A673 (cell line): Measurements from ENCODE around the gene TIAM1. TPM values are rescaled to one million over a fixed set of nuclear protein-coding genes. Genes with fewer than 3 reads are reported as not detected.

Experiments
- BruUV-seq: library from RNA; stranded (reverse); fragments of 400-500 nt; replicated peaks from 2 replicates; lab custom pipeline; 2021; lab: Mats Ljungman, UMichigan
- CTCF ChIA-PET: fragments of 300-600 bp; sonication (Branson Sonifier 250); formaldehyde crosslinking; loops from one replicate; lab custom pipeline; 2022; ENCODE audit warnings: antibody characterized with exemption; lab: Charles Lee
- POLR2A ChIA-PET: fragments of 300-600 bp; sonication (Branson Sonifier 250); formaldehyde crosslinking; loops from one replicate; lab custom pipeline; 2022; ENCODE audit warnings: antibody characterized with exemption; ENCODE audit not compliant: low non-redundant PET; lab: Charles Lee
- DNase-seq: peaks from one replicate; pipeline ENCODE4 v3.0.0-alpha.2; 2015; ENCODE audit warnings: low spot score
- H3K27ac ChIP-seq: fragments of 200-600 bp; sonication (generic); 2 replicates; pipeline ENCODE4 v1.5.1; 2016; ENCODE audit warnings: mixed run types, low read depth, mild to moderate bottlenecking, mixed read lengths, antibody characterized with exemption, low read length; ENCODE audit not compliant: poor library complexity, severe bottlenecking
- H3K27me3 ChIP-seq: fragments of 200-600 bp; sonication (generic); replicated peaks from 2 replicates; pipeline ENCODE4 v1.6.1; 2017; ENCODE audit warnings: mixed run types, low read depth, mild to moderate bottlenecking, mixed read lengths, antibody characterized with exemption, low read length; ENCODE audit not compliant: insufficient read depth, poor library complexity
- H3K36me3 ChIP-seq: fragments of 200-600 bp; sonication (generic); 2 replicates; pipeline ENCODE4 v1.6.1; 2016; ENCODE audit warnings: mixed run types, mild to moderate bottlenecking, mixed read lengths, antibody characterized with exemption, low read length; ENCODE audit not compliant: insufficient read depth, poor library complexity, severe bottlenecking
- H3K4me1 ChIP-seq: fragments of 200-600 bp; sonication (generic); 2 replicates; pipeline ENCODE4 v1.6.1; 2017; ENCODE audit warnings: mixed run types, mild to moderate bottlenecking, mixed read lengths, antibody characterized with exemption, low read length; ENCODE audit not compliant: insufficient read depth, poor library complexity, severe bottlenecking
- H3K4me3 ChIP-seq: fragments of 200-600 bp; sonication (generic); 2 replicates; pipeline ENCODE4 v1.5.1; 2016; ENCODE audit warnings: low read depth, mixed run types, mild to moderate bottlenecking, mixed read lengths, low read length; ENCODE audit not compliant: poor library complexity, severe bottlenecking
- H3K9me3 ChIP-seq: fragments of 200-600 bp; sonication (generic); 2 replicates; pipeline ENCODE4 v1.6.1; 2016; ENCODE audit warnings: mixed run types, low read depth, mild to moderate bottlenecking, mixed read lengths, antibody characterized with exemption, low read length; ENCODE audit not compliant: poor library complexity, severe bottlenecking
- CTCF ChIP-seq: fragments of 300-800, 200-600 bp; sonication (generic); conservative IDR thresholded peaks from 2 replicates; pipeline ENCODE4 v1.5.1; 2017; ENCODE audit warnings: low read depth, mild to moderate bottlenecking, antibody characterized with exemption, low read length, moderate library complexity, mixed read lengths
- EZH2 ChIP-seq: fragments of 200-600 bp; sonication (generic); IDR thresholded peaks from 2 replicates; pipeline ENCODE4 v1.6.1; 2017; ENCODE audit warnings: borderline replicate concordance, low read depth, mild to moderate bottlenecking, mixed read lengths, antibody characterized with exemption, low read length; ENCODE audit not compliant: poor library complexity, severe bottlenecking
- intact Hi-C: fragments of 100-400 bp; cut with micrococcal nuclease; formaldehyde crosslinking; loops from one replicate; pipeline ENCODE4 v1.10.0; 2022; ENCODE audit not compliant: unreplicated experiment
- total RNA-seq: library from RNA; stranded (reverse); gene quantifications from 2 replicates; pipeline ENCODE4 v1.2.3, GENCODE V29; 2021

The TIAM1 gene
- total RNA-seq, 1 experiment from 2014 or later: 9.6 TPM

- intact Hi-C loops: no loop called here
- no peak for DNase-seq
- H3K9me3 ChIP-seq: no peaks in the 10 kb centered on the region
- H3K36me3 ChIP-seq: no peaks in the 10 kb centered on the region
- TF ChIP-seq EZH2: no peak
- TF ChIP-seq CTCF: no peak
- H3K4me1 ChIP-seq: no peaks in the 10 kb centered on the region
- H3K27ac ChIP-seq: no peak overlapping the region
- BruUV-seq: no TSS peak
- POLR2A ChIA-PET: no interaction called here
- H3K27me3 ChIP-seq: no peaks in the 10 kb centered on the region
- CTCF ChIA-PET: no interaction called here
- H3K4me3 ChIP-seq: no peak overlapping the region
These were observed 157.1 kb downstream of the TIAM1 start for GRCh38 chr21:31186916-31187315.

GRCh38 chr21:31185663-31186062 lies 158.4 kb downstream of the TIAM1 start:
- Histone ChIP-seq H3K27ac (no peak overlapping the region), H3K9me3 (no peaks in the 10 kb centered on the region), H3K36me3 (no peaks in the 10 kb centered on the region), H3K27me3 (no peaks in the 10 kb centered on the region), H3K4me1 (no peaks in the 10 kb centered on the region), H3K4me3 (no peak overlapping the region)
- no TSS peak for BruUV-seq
- POLR2A ChIA-PET: no interaction called here
- no peak for DNase-seq
- CTCF ChIA-PET: no interaction called here
- TF ChIP-seq EZH2: no peak
- no peak for TF ChIP-seq CTCF
- intact Hi-C loops: no loop called here

GRCh38 chr21:31184876-31185275 lies 159.2 kb downstream of the TIAM1 start:
- no peaks in the 10 kb centered on the region for H3K36me3 ChIP-seq
- no peaks in the 10 kb centered on the region for H3K4me1 ChIP-seq
- no peaks in the 10 kb centered on the region for H3K9me3 ChIP-seq
- H3K27ac ChIP-seq: no peak overlapping the region
- CTCF ChIA-PET: interaction anchor here (0.6 kb wide), 1 partner anchor 396 kb away, joined by 3 read pairs; no protein-coding TSS in a partner anchor
- no TSS peak for BruUV-seq
- DNase-seq: no peak
- POLR2A ChIA-PET: no interaction called here
- no peak overlapping the region for H3K4me3 ChIP-seq
- no peaks in the 10 kb centered on the region for H3K27me3 ChIP-seq
- no peak for TF ChIP-seq EZH2
- no peak for TF ChIP-seq CTCF
- intact Hi-C loops: no loop called here
